PC-9 (cell line): ENCODE data around the gene GALNT8.

Experiments used
- EZH2 ChIP-seq: fragments of 200-600 bp; sonication (generic); IDR thresholded peaks from 2 replicates; pipeline ENCODE4 v1.8.0; 2017; ENCODE audit warnings: antibody characterized with exemption, low read depth
- TF ChIP-seq, protein P1 (sequence below): fragments of 200-600 bp; sonication (generic); conservative IDR thresholded peaks from 2 replicates; pipeline ENCODE4 v1.6.1; 2017; ENCODE audit warnings: mixed run types, antibody characterized with exemption, mild to moderate bottlenecking, moderate library complexity

DNA sequence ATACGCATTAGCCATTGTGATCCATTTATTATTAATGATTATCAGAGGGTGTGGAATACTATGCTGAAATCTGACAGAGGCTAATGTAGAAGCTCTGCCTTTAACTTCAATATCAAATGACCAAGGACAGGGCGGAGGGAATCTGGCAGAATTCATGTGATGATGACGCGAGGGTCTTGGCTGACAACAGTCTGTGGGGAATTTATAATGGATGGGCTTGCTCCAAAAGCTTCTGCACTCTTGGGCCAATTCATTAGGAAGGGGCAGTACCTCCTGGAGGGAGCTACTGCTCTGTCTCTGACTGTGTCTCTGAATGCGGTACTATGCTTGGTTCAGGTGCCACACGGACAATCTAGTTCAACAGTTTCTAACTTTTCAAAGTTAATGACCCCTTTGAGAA is 46.2 kb downstream of the GALNT8 start:
- TF ChIP-seq, protein P1, sequence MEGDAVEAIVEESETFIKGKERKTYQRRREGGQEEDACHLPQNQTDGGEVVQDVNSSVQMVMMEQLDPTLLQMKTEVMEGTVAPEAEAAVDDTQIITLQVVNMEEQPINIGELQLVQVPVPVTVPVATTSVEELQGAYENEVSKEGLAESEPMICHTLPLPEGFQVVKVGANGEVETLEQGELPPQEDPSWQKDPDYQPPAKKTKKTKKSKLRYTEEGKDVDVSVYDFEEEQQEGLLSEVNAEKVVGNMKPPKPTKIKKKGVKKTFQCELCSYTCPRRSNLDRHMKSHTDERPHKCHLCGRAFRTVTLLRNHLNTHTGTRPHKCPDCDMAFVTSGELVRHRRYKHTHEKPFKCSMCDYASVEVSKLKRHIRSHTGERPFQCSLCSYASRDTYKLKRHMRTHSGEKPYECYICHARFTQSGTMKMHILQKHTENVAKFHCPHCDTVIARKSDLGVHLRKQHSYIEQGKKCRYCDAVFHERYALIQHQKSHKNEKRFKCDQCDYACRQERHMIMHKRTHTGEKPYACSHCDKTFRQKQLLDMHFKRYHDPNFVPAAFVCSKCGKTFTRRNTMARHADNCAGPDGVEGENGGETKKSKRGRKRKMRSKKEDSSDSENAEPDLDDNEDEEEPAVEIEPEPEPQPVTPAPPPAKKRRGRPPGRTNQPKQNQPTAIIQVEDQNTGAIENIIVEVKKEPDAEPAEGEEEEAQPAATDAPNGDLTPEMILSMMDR, result no peak
- no peak for TF ChIP-seq EZH2
